ENCODE measurements around the gene THUMPD1.

The THUMPD1 gene

DNA sequence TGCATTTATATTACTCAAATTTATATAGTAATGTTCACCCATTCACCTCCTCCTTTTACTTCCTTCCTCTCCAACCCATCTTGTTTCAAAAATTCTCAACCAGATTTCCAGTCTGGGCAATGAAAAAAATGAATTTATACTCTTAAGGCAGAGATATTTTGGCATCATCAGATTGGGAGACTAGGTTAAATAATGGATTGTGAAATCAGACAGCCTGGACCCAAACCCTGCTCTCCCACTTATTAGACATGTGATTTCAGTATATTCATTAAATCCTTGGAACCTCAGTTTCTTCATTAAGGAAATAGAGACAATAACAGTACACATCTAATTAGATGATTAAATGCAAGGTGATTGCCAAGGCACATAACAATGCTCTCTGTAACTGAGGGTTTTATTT, 52.0 kb downstream of the THUMPD1 start:
- no peak for DNase-seq

DNA sequence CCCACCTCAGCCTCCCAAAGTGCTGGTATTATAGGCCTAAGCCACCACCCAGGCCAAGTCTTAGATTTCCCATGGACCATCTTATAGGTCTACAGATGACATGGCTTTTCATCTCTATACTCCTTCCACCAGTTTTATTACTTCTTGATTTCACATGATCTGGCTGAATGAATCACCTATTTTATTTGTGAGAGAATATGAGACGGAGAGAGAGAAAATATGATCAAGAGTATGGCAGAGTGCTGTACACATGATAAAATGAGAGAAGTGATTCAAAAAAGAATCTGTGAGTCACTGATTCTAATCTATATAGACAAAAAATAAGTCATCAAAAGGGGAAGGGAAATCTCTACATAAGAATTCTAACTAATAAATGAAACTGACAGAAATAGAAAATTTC, 57.8 kb downstream of the THUMPD1 start:
- DNase-seq, result no peak

Measured in CD4-positive, alpha-beta T cell treated with Interleukin-1 beta for 1 hour (primary cell).